GM18505 (cell line): ENCODE results near the gene ARID3A.

Experiments
- ATAC-seq: cut with Tn5 transposase; IDR thresholded peaks from one replicate; pipeline ENCODE4 v1.9.1; 2021; ENCODE audit not compliant: unreplicated experiment
- POLR2A ChIP-seq: IDR thresholded peaks from 4 replicates; pipeline ENCODE4 v1.6.1; 2011; ENCODE audit warnings: borderline replicate concordance; ENCODE audit not compliant: insufficient read depth, insufficient read length; ENCODE audit errors: extremely low read depth

Gene ARID3A

DNA sequence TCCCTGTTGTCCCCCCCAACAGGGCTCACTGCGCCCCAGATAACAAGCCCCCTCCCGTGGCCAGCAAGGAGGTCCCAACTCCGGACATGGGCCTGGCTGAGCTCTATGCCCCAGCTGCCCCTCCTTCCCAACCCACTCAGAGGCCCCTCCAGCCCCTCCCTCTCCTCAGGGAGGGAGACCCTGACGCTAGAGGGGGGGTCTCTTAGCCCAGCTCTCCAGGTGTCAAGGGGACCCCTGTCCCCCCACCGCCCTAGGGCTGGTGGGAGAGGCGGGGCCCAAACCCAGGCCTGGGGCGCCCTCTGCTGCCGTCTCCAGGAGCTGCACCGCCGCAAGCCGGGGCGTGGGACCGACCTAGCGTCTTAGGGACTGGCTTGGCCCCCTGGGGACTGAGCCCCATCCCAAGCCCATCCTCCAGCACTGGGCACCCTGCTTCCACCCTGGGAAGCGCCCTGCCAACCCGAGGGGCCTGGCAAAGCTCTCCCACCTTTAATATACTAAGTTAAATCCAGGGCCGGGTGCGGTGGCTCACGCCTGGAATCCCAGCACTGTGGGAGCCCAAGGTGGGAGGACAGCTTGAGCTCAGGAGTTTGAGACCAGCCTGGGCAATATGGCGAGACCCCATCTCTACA is 75.8 kb downstream of the ARID3A start:
- no peak for ATAC-seq
- TF ChIP-seq POLR2A = no peak

DNA sequence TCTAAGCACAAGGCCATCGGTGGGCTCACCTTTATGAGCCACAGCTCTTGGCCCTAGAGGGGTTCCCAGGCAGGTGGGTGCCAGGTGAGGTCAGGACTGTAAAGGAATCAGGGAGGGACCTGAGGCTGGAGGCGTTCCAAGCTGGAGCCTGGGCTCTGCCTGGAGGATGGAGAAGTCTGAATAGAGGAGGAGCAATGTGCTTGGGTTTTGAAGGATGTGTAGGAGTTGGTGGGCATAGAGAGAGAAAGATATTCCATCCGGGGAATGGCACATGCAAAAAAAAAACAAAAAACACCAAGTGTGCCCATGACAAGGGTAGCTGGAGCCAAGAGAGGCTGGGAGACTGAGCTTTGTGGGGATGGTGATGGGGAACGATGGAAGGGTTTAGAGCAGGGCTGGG is 76.8 kb downstream of the ARID3A start:
- ATAC-seq = no peak
- TF ChIP-seq POLR2A = no peak

DNA sequence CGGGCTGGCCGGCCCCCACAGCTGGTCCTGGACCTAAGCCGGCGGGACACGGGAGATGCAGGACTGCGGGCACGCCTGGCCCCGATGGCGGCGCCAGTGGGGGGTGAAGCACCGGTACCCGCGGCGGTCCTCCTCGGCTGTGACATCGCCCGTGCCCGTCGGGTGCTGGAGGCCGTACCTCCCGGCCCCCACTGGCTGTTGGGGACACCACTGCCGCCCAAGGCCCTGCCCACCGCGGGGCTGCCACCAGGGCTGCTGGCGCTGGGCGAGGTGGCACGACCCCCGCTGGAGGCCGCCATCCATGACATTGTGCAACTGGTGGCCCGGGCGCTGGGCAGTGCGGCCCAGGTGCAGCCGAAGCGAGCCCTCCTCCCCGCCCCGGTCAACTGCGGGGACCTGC is 77.4 kb downstream of the ARID3A start:
- no peak for TF ChIP-seq POLR2A
- no peak for ATAC-seq

DNA sequence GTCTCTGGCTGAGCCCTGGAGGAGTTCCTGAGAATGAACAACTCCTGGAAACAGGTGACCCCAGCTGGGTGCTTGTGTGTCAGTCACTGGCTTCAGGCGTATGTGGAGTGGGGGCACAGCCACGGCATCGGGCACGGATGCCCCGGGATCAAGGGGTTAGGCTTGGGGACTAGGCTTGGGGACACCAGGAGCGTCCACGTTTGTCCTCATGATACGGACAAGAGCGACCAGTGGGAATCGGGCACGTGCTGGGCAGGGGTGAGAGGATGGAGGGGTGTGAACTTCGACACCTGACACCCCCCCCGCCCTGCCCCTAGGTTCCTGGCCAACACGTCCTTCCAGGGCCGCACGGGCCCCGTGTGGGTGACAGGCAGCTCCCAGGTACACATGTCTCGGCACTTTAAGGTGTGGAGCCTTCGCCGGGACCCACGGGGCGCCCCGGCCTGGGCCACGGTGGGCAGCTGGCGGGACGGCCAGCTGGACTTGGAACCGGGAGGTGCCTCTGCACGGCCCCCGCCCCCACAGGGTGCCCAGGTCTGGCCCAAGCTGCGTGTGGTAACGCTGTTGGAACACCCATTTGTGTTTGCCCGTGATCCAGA is 78.5 kb downstream of the ARID3A start:
- no peak for TF ChIP-seq POLR2A
- ATAC-seq = no peak

DNA sequence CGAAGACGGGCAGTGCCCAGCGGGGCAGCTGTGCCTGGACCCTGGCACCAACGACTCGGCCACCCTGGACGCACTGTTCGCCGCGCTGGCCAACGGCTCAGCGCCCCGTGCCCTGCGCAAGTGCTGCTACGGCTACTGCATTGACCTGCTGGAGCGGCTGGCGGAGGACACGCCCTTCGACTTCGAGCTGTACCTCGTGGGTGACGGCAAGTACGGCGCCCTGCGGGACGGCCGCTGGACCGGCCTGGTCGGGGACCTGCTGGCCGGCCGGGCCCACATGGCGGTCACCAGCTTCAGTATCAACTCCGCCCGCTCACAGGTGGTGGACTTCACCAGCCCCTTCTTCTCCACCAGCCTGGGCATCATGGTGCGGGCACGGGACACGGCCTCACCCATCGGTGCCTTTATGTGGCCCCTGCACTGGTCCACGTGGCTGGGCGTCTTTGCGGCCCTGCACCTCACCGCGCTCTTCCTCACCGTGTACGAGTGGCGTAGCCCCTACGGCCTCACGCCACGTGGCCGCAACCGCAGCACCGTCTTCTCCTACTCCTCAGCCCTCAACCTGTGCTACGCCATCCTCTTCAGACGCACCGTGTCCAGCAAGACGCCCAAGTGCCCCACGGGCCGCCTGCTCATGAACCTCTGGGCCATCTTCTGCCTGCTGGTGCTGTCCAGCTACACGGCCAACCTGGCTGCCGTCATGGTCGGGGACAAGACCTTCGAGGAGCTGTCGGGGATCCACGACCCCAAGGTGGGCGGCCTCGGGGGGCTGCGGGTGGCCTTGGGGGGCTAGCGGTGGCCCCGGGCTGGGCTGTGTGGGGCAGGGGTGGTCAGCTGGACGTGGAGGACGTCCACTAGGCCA is 79.2 kb downstream of the ARID3A start:
- TF ChIP-seq POLR2A = no peak
- ATAC-seq = no peak

DNA sequence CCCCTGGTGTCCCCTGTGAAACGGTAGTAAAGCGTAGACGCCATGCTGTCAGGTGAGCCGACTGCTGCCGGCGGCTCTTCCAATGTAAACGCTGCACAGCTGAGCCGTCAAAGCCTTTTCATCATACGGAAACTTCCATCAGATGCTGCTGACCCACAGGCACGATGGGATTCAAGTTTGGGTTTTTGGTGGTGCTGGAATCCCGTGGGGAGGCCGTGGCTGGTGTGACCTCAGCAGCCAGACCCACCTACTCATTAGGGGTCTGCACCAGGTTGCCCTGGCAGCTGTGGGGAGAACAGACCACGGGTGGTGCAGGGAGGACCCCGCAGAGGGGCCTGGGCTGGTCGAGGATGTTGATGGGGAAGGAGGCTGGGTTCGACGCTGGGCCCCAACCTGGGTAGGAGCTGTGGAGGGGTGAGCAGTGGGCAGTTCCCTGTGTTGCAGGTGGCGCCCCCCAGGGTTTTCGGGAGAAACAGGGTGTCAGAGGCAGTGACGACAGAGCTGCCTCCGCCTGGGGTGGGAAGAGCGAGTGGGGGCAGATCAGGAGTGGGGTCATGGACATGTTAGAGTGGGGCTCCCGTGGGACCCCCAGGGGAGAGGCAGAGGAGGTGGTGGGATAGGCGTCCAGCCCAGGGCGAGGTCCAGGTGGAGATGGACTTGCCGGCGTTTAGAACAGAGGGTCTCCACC is 81.0 kb downstream of the ARID3A start:
- TF ChIP-seq POLR2A = no peak
- no peak for ATAC-seq

DNA sequence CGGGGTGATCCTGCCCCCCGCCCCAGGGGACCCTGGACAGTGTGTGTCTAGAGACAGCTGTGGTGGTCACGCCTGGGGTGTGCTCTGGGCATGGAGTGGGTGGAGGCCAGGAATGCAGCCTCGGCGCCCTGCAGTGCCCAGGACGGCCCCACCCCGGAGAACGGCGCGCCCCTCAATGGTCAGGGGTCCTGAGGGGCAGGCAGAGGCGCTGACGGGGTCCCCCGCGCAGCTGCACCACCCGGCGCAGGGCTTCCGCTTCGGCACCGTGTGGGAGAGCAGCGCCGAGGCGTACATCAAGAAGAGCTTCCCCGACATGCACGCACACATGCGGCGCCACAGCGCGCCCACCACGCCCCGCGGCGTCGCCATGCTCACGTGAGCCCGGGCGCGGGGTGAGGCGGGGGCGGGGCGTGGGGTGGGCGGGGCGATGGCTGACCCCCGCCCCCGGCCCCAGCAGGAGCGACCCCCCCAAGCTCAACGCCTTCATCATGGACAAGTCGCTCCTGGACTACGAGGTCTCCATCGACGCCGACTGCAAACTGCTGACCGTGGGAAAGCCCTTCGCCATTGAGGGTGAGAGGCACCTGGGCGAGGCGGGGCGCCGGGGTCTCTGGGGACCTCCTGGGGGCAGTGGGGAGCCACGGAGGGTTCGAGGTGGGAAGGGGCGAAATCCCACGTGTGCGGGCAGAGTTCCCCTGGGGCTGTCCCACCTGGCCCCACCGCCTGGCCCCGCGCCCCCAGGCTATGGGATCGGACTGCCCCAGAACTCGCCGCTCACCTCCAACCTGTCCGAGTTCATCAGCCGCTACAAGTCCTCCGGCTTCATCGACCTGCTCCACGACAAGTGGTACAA is 81.8 kb downstream of the ARID3A start:
- no peak for TF ChIP-seq POLR2A
- ATAC-seq = no peak

DNA sequence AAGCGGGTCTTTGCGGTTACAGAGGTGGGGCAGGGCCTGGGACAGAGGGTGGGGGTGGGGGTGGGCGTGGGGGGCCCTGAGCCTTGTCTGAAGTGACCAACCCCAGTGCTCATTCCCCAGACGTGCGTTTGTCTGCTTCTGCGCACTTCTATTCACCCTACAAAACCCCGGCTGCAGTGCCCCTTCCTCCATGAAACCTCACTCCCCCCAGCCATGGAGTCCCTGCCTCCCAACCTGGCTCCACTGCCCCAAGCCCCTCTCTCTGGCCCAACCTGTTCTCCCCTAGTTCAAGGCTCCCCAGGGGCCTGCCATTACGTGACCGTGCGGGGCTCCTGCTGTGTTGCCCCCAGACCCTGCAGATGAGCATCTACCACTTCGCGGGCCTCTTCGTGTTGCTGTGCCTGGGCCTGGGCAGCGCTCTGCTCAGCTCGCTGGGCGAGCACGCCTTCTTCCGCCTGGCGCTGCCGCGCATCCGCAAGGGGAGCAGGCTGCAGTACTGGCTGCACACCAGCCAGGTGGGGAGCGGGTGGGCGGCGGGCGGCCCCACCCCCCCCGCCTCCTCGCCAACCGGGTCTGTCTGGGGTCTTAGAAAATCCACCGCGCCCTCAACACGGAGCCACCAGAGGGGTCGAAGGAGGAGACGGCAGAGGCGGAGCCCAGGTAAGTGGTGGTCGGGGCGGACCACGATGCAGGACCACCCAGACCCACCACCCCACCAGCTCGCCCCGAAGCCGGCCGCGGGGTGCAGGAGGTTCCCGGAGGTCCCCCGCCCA is 82.6 kb downstream of the ARID3A start:
- no peak for TF ChIP-seq POLR2A
- ATAC-seq = no peak

DNA sequence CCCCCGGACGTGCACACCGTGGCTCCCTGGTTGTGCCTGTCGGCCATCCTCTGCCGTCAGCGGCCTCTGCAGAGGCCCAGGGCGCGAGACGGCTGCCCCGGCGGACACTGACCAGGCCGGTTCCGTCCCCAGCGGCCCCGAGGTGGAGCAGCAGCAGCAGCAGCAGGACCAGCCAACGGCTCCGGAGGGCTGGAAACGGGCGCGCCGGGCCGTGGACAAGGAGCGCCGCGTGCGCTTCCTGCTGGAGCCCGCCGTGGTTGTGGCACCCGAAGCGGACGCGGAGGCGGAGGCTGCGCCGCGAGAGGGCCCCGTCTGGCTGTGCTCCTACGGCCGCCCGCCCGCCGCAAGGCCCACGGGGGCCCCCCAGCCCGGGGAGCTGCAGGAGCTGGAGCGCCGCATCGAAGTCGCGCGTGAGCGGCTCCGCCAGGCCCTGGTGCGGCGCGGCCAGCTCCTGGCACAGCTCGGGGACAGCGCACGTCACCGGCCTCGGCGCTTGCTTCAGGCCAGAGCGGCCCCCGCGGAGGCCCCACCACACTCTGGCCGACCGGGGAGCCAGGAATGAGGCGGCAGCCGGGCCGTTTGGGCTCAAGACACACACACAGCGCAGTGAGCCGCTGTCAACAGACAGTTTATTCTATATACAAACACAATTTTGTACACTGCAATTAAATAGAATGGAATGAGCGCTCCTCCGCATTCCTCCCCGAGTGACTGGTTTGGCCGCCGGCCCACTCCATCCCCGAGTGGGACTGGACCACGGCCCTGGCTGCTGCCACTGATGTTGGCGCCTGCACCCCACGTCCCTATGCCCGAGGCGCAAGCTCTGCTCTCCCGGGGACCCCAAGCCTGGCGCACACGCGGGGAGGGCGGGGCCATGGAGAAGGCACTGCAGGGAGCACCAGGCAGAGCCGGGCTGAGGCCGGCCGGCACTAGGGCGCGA is 83.5 kb downstream of the ARID3A start:
- ATAC-seq = no peak
- no peak for TF ChIP-seq POLR2A

DNA sequence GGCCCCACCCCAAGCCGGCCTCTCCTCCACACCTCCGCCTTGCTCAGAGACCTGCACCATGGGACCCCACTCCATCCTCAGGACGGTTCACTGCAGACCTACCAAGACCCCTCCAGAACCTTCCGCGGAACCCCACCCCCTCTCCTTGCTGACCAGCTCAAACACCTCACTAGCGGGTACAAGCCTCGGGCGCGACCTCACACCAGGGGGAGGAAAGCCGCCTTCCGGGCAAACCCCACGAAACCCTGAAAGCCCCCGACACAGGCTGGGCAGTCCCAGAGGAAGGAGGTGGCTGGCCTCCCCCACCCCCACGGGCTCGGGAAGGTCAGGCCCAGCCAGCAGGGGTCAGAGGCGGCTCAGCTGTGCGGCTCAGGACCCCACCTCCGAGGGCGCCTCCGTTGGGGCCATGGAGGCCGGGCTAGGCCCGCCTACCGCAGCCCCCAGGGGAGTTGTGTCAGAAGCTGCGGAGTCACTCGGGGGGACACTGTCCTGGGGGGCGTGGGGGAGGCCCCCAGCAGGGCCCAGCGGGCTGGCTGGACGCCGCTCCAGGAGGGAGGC is 84.2 kb downstream of the ARID3A start:
- no peak for TF ChIP-seq POLR2A
- ATAC-seq = no peak
